Measurements from ENCODE around the gene PCSK6.

Gene PCSK6

GRCh38 chr15:101482526-101483371 lies 6.8 kb downstream of the PCSK6 start:
- WGBS, 2 donors (ENCODE audit: extremely low coverage in 2 of 2, insufficient read length in 2 of 2, insufficient replicate concordance in 1 of 2), result no CpG with 5 or more reads among the region's 21 CpGs
- no peak overlapping the region for H2BK5ac ChIP-seq (ENCODE audit: low read length)
- no peak overlapping the region for H3K9ac ChIP-seq (ENCODE audit: low read depth, low read length, poor library complexity)
- no peak overlapping the region for H3K4ac ChIP-seq (ENCODE audit: low read length)
- peaks cover 0 to 2% (median 0%) of the 10 kb centered on the region in 3 experiments for H3K27me3 ChIP-seq (ENCODE audit: control insufficient read depth in 3 of 3, insufficient read depth in 3 of 3, low read depth in 1 of 3, low read length in 3 of 3)
- H3K23ac ChIP-seq (ENCODE audit: low read depth, low read length, poor library complexity), result no peak overlapping the region
- H3K27ac ChIP-seq (replicated peaks; ENCODE audit: low read length), result no peak overlapping the region
- no peak overlapping the region for H3K14ac ChIP-seq (ENCODE audit: low read length)
- H3K4me1 ChIP-seq (ENCODE audit: control insufficient read depth in 2 of 2, insufficient read depth in 1 of 2, low read depth in 1 of 2, low read length in 2 of 2), result peaks cover 16 to 17% of the 10 kb centered on the region in 2 donors
- no peak overlapping the region for H2BK120ac ChIP-seq (ENCODE audit: low read depth, low read length)
- H4K91ac ChIP-seq (ENCODE audit: low read depth, low read length, poor library complexity), result no peak overlapping the region
- no peak overlapping the region for H3K4me3 ChIP-seq (ENCODE audit: low read length in 2 of 2)
- peak overlapping the region; percentile 8 for H2AK5ac ChIP-seq (ENCODE audit: low read depth, low read length)
- no peak overlapping the region for H3K18ac ChIP-seq (ENCODE audit: low read length)
- H3K4me2 ChIP-seq (ENCODE audit: insufficient read depth, low read length, poor library complexity, severe bottlenecking), result no peak overlapping the region
- H3K79me1 ChIP-seq (ENCODE audit: low read depth, low read length), result no peaks in the 10 kb centered on the region
- no peaks in the 10 kb centered on the region for H3K9me3 ChIP-seq (replicated peaks in 1 of 2; ENCODE audit: control insufficient read depth in 2 of 2, insufficient read depth in 1 of 2, low read depth in 1 of 2, low read length in 2 of 2)
- no peak for DNase-seq (ENCODE audit: low spot score)
- no peak overlapping the region for H2AFZ ChIP-seq (ENCODE audit: low read length)
- no peak overlapping the region for H4K8ac ChIP-seq (ENCODE audit: low read depth, low read length)
- no peak overlapping the region for H2BK15ac ChIP-seq (ENCODE audit: low read length)
- H2BK12ac ChIP-seq (ENCODE audit: low read length), result no peak overlapping the region
- peaks cover 0 to 15% of the 10 kb centered on the region in 2 donors for H3K36me3 ChIP-seq (replicated peaks in 1 of 2; ENCODE audit: control insufficient read depth in 2 of 2, insufficient read depth in 2 of 2, low read length in 2 of 2)

- Histone ChIP-seq H3K4me2 (ENCODE audit: insufficient read depth, low read length, poor library complexity, severe bottlenecking) (no peak overlapping the region), H3K14ac (ENCODE audit: low read length) (no peak overlapping the region), H2BK15ac (ENCODE audit: low read length) (peak overlapping the region; percentile 43), H3K23ac (ENCODE audit: low read depth, low read length, poor library complexity) (peak overlapping the region; percentile 74), H3K9me3 (replicated peaks in 1 of 2; ENCODE audit: control insufficient read depth in 2 of 2, insufficient read depth in 1 of 2, low read depth in 1 of 2, low read length in 2 of 2) (no peaks in the 10 kb centered on the region), H2AK5ac (ENCODE audit: low read depth, low read length) (peak overlapping the region; percentile 8), H3K27me3 (ENCODE audit: control insufficient read depth in 3 of 3, insufficient read depth in 3 of 3, low read depth in 1 of 3, low read length in 3 of 3) (peaks cover 0 to 2% (median 0%) of the 10 kb centered on the region in 3 experiments), H2BK12ac (ENCODE audit: low read length) (no peak overlapping the region), H4K8ac (ENCODE audit: low read depth, low read length) (no peak overlapping the region), H2AFZ (ENCODE audit: low read length) (no peak overlapping the region), H2BK5ac (ENCODE audit: low read length) (no peak overlapping the region), H3K36me3 (replicated peaks in 1 of 2; ENCODE audit: control insufficient read depth in 2 of 2, insufficient read depth in 2 of 2, low read length in 2 of 2) (peaks cover 0 to 15% of the 10 kb centered on the region in 2 donors), H3K18ac (ENCODE audit: low read length) (peak overlapping the region; percentile 64), H2BK120ac (ENCODE audit: low read depth, low read length) (no peak overlapping the region), H3K27ac (replicated peaks; ENCODE audit: low read length) (no peak overlapping the region), H3K4me1 (ENCODE audit: control insufficient read depth in 2 of 2, insufficient read depth in 1 of 2, low read depth in 1 of 2, low read length in 2 of 2) (peaks cover 16% of the 10 kb centered on the region in 2 donors), H3K79me1 (ENCODE audit: low read depth, low read length) (no peaks in the 10 kb centered on the region), H3K9ac (ENCODE audit: low read depth, low read length, poor library complexity) (no peak overlapping the region), H3K4ac (ENCODE audit: low read length) (no peak overlapping the region), H4K91ac (ENCODE audit: low read depth, low read length, poor library complexity) (no peak overlapping the region), H3K4me3 (ENCODE audit: low read length in 2 of 2) (no peak overlapping the region)
- no peak for DNase-seq (ENCODE audit: low spot score)
- no CpG with 5 or more reads among the region's 17 CpGs for WGBS, 2 donors (ENCODE audit: extremely low coverage in 2 of 2, insufficient read length in 2 of 2, insufficient replicate concordance in 1 of 2)
Observed at GRCh38 chr15:101481917-101482525, 7.5 kb downstream of the PCSK6 start.

- Histone ChIP-seq H3K79me1 (ENCODE audit: low read depth, low read length) (no peaks in the 10 kb centered on the region), H3K27ac (replicated peaks; ENCODE audit: low read length) (no peak overlapping the region), H4K8ac (ENCODE audit: low read depth, low read length) (peak overlapping the region; percentile 57), H3K36me3 (replicated peaks in 1 of 2; ENCODE audit: control insufficient read depth in 2 of 2, insufficient read depth in 2 of 2, low read length in 2 of 2) (peaks cover 0 to 11% of the 10 kb centered on the region in 2 donors), H3K4me2 (ENCODE audit: insufficient read depth, low read length, poor library complexity, severe bottlenecking) (no peak overlapping the region), H3K23ac (ENCODE audit: low read depth, low read length, poor library complexity) (peak overlapping the region; percentile 8), H3K4me3 (ENCODE audit: low read length in 2 of 2) (no peak overlapping the region), H2BK120ac (ENCODE audit: low read depth, low read length) (no peak overlapping the region), H3K14ac (ENCODE audit: low read length) (no peak overlapping the region), H3K4ac (ENCODE audit: low read length) (no peak overlapping the region), H2BK5ac (ENCODE audit: low read length) (no peak overlapping the region), H2BK12ac (ENCODE audit: low read length) (no peak overlapping the region), H4K91ac (ENCODE audit: low read depth, low read length, poor library complexity) (no peak overlapping the region), H3K18ac (ENCODE audit: low read length) (peak overlapping the region; percentile 4), H2AK5ac (ENCODE audit: low read depth, low read length) (peak overlapping the region; percentile 9), H3K9me3 (replicated peaks in 1 of 2; ENCODE audit: control insufficient read depth in 2 of 2, insufficient read depth in 1 of 2, low read depth in 1 of 2, low read length in 2 of 2) (no peaks in the 10 kb centered on the region), H3K4me1 (ENCODE audit: control insufficient read depth in 2 of 2, insufficient read depth in 1 of 2, low read depth in 1 of 2, low read length in 2 of 2) (peaks cover 16% of the 10 kb centered on the region in 2 donors), H3K9ac (ENCODE audit: low read depth, low read length, poor library complexity) (no peak overlapping the region), H2BK15ac (ENCODE audit: low read length) (peak overlapping the region; percentile 14), H2AFZ (ENCODE audit: low read length) (no peak overlapping the region), H3K27me3 (ENCODE audit: control insufficient read depth in 3 of 3, insufficient read depth in 3 of 3, low read depth in 1 of 3, low read length in 3 of 3) (peaks cover 0 to 2% (median 0%) of the 10 kb centered on the region in 3 experiments)
- whole genome bisulfite sequencing, 2 donors (ENCODE audit: extremely low coverage in 2 of 2, insufficient read length in 2 of 2, insufficient replicate concordance in 1 of 2), result no CpG with 5 or more reads among the region's 8 CpGs
- DNase-seq (ENCODE audit: low spot score), result no peak
Observed at GRCh38 chr15:101481381-101481705, 8.2 kb downstream of the PCSK6 start.
